ENCODE measurements around the gene TRANK1.
A peak's percentile ranks its signal among the peaks of the same experiment; 100 is the strongest.
"Not testable (repeated sequence)": the region's sequence is repeated elsewhere in the genome, so short reads cannot be mapped to it uniquely, and the experiment has no call there.

The TRANK1 gene

GRCh38 chr3:36933540-36934296 is 11.1 kb downstream of the TRANK1 start:
- peaks cover 30% of the 10 kb centered on the region for H3K4me1 ChIP-seq (ENCODE audit: control insufficient read depth, insufficient read depth, low read length)
- H3K27ac ChIP-seq (ENCODE audit: low read depth, low read length): peak overlapping the region; percentile 72
- no peak overlapping the region for H3K4me3 ChIP-seq (ENCODE audit: low read depth, low read length)
- H3K9ac ChIP-seq (ENCODE audit: low read depth, low read length): peak overlapping the region; percentile 5; the same call in 1 of the 2 replicates
- no peaks in the 10 kb centered on the region for H3K9me3 ChIP-seq (ENCODE audit: control insufficient read depth, insufficient read depth, low read length)
- H3K27me3 ChIP-seq (ENCODE audit: control insufficient read depth, insufficient read depth, low read length): no peaks in the 10 kb centered on the region
- H3K36me3 ChIP-seq (ENCODE audit: control insufficient read depth, insufficient read depth, low read length): no peaks in the 10 kb centered on the region

GRCh38 chr3:36931424-36931823 is 13.4 kb downstream of the TRANK1 start:
- H3K27ac ChIP-seq (ENCODE audit: low read depth, low read length); H3K9ac ChIP-seq (ENCODE audit: low read depth, low read length); H3K27me3 ChIP-seq (ENCODE audit: control insufficient read depth, insufficient read depth, low read length): not testable (repeated sequence)

DNA sequence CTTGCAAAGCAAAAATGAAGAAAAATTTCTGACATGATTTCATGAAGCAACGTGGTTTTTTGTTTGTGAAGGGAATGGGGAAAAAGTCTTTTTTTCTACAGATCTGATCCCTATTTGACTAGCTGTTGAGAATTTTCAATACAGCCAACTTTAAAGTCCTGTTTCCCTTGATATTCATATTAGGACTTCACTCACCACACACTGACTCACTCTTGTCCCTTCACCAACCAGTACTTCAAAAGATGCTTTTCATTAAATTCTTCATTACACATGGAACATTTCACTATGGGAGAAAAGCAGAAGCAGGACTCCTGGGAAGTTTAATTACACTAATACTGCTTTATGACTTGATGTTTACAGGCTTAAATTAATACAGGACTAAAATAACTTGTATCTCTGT is 16.6 kb downstream of the TRANK1 start:
- H3K27me3 ChIP-seq (ENCODE audit: control insufficient read depth, insufficient read depth, low read length): no peaks in the 10 kb centered on the region
- H3K36me3 ChIP-seq (ENCODE audit: control insufficient read depth, insufficient read depth, low read length): no peaks in the 10 kb centered on the region
- no peak overlapping the region for H3K27ac ChIP-seq (ENCODE audit: low read depth, low read length)
- peaks cover 20% of the 10 kb centered on the region for H3K4me1 ChIP-seq (ENCODE audit: control insufficient read depth, insufficient read depth, low read length)
- no peaks in the 10 kb centered on the region for H3K9me3 ChIP-seq (ENCODE audit: control insufficient read depth, insufficient read depth, low read length)
- H3K4me3 ChIP-seq (ENCODE audit: low read depth, low read length): no peak overlapping the region
- H3K9ac ChIP-seq (ENCODE audit: low read depth, low read length): no peak overlapping the region

More at GRCh38 chr3:36931424-36931823, 13.4 kb downstream of the TRANK1 start:
- H3K4me1 ChIP-seq (ENCODE audit: control insufficient read depth, insufficient read depth, low read length): peaks cover 24% of the 10 kb centered on the region
- H3K4me3 ChIP-seq (ENCODE audit: low read depth, low read length); H3K9me3 ChIP-seq (ENCODE audit: control insufficient read depth, insufficient read depth, low read length); H3K36me3 ChIP-seq (ENCODE audit: control insufficient read depth, insufficient read depth, low read length): not testable (repeated sequence)

DNA sequence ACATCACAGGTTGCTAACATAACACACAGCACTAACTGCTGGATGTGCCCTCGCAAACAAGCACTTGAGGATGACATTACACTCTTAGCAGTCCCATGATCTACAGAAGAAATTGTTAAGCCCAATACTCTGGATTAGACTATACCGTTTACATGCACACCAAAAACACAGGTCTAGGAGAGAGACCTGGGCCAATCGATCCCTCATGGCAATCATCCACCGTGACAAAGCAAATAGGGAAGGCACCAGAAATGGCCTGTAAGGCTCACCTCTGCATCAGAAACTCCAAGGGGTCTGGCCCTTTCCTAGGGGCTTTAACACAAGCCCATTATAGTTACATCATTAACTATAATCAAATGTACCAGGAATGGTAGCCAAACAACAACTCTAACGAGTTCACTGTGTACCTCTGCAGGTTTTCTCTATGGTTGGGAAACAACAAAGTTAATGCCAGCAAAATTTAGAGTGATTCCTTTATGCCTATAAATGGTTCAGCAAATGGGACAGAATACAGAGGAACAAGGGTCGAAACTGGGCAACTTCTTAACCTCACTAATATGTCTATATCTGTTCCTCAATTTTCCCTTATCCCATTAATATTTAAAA is 18.5 kb downstream of the TRANK1 start:
- 0 out of 2 replicates have a peak, but pooled peaks cover 3% of the 10 kb centered on the region for H3K9me3 ChIP-seq (ENCODE audit: control insufficient read depth, insufficient read depth, low read length)
- no peaks in the 10 kb centered on the region for H3K27me3 ChIP-seq (ENCODE audit: control insufficient read depth, insufficient read depth, low read length)
- peaks cover 8% of the 10 kb centered on the region; the same call in 1 of the 2 replicates for H3K4me1 ChIP-seq (ENCODE audit: control insufficient read depth, insufficient read depth, low read length)
- H3K4me3 ChIP-seq (ENCODE audit: low read depth, low read length): no peak overlapping the region
- no peaks in the 10 kb centered on the region for H3K36me3 ChIP-seq (ENCODE audit: control insufficient read depth, insufficient read depth, low read length)
- H3K9ac ChIP-seq (ENCODE audit: low read depth, low read length): no peak overlapping the region
- H3K27ac ChIP-seq (ENCODE audit: low read depth, low read length): no peak overlapping the region

DNA sequence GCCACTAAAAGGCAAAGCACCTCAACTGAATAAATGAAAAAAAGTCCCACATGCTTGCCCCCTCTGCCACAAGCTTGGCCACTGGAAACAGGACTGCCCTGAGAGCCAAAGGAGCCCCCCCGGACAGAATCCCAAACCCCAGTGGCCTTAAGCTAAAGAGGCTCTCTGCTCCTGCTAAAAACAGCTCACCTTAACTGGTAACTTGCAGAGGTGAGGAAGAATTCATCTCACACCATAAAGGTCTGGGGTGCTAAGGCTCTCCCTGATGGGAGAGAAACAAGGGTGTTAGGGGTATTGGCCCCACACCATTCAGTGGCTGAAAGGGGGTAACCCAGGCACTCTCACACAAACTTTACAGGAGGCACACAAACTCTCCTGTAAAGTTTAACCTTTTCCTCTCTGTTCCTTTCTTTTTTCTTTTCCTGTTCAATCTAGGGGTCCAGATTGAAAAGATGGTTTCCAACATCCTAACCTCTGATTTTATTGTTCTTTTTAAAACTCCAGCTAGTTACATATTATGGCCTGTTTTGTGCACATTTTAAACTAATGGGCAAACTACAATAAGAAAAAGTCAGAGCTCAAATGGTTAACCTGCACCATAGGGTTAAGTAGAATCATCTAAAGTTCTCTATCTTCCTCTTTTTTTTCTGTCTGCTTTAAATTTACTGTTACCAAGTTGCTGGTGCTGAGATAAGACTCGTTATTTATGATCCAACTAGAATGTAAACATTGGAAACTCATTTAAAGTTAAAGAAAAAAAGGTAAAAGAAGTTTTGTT is 19.9 kb downstream of the TRANK1 start:
- Histone ChIP-seq H3K27ac (ENCODE audit: low read depth, low read length) (no peak overlapping the region), H3K36me3 (ENCODE audit: control insufficient read depth, insufficient read depth, low read length) (no peaks in the 10 kb centered on the region), H3K27me3 (ENCODE audit: control insufficient read depth, insufficient read depth, low read length) (no peaks in the 10 kb centered on the region), H3K9me3 (ENCODE audit: control insufficient read depth, insufficient read depth, low read length) (0 out of 2 replicates have a peak, but pooled peaks cover 7% of the 10 kb centered on the region), H3K4me3 (ENCODE audit: low read depth, low read length) (no peak overlapping the region), H3K4me1 (ENCODE audit: control insufficient read depth, insufficient read depth, low read length) (peaks cover 8% of the 10 kb centered on the region; the same call in 1 of the 2 replicates), H3K9ac (ENCODE audit: low read depth, low read length) (no peak overlapping the region)

GRCh38 chr3:36923981-36924743 is 20.7 kb downstream of the TRANK1 start:
- Histone ChIP-seq H3K27me3 (ENCODE audit: control insufficient read depth, insufficient read depth, low read length) (no peaks in the 10 kb centered on the region), H3K27ac (ENCODE audit: low read depth, low read length) (no peak overlapping the region), H3K4me3 (ENCODE audit: low read depth, low read length) (no peak overlapping the region), H3K9ac (ENCODE audit: low read depth, low read length) (no peak overlapping the region), H3K9me3 (ENCODE audit: control insufficient read depth, insufficient read depth, low read length) (0 out of 2 replicates have a peak, but pooled peaks cover 7% of the 10 kb centered on the region), H3K4me1 (ENCODE audit: control insufficient read depth, insufficient read depth, low read length) (peaks cover 8% of the 10 kb centered on the region; the same call in 1 of the 2 replicates), H3K36me3 (ENCODE audit: control insufficient read depth, insufficient read depth, low read length) (no peaks in the 10 kb centered on the region)

- Histone ChIP-seq H3K9ac (ENCODE audit: low read depth, low read length) (no peak overlapping the region), H3K9me3 (ENCODE audit: control insufficient read depth, insufficient read depth, low read length) (0 out of 2 replicates have a peak, but pooled peaks cover 7% of the 10 kb centered on the region), H3K4me3 (ENCODE audit: low read depth, low read length) (no peak overlapping the region), H3K27me3 (ENCODE audit: control insufficient read depth, insufficient read depth, low read length) (no peaks in the 10 kb centered on the region), H3K27ac (ENCODE audit: low read depth, low read length) (no peak overlapping the region), H3K4me1 (ENCODE audit: control insufficient read depth, insufficient read depth, low read length) (peaks cover 8% of the 10 kb centered on the region; the same call in 1 of the 2 replicates), H3K36me3 (ENCODE audit: control insufficient read depth, insufficient read depth, low read length) (no peaks in the 10 kb centered on the region)
Measured at GRCh38 chr3:36923523-36923943, 21.3 kb downstream of the TRANK1 start.

DNA sequence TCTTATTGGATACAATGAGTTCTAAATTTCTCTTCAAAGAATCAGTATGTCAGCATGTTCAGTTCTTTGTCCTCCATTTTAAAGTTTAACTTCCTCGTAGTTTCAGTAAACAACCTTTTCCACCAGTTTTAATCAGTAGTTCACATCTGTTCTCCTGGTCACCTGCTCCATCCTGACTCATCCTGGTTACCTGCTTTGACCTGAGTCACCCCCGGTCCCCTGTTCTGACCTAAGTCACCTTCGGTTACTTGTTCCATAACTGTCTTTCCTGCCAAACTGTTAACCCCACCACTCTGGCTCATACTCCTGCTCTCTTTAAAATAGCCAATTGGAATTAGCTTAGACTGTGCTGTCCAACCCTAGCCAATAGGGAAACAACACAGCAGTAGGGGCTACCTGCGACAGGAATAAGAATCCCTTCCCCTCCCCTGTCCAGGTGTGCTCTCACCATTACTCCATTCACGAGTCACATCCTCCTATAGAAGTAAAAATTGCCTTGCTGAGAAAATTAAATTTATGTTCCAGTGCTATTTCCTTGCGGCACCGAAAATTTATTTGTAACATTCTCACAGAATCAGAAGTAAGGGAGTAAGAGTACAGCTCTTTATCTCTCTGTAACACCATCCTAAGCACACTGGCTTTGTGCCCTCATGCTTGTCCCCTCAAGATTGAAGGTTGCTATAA is 23.8 kb downstream of the TRANK1 start:
- no peak overlapping the region for H3K4me3 ChIP-seq (ENCODE audit: low read depth, low read length)
- no peaks in the 10 kb centered on the region for H3K36me3 ChIP-seq (ENCODE audit: control insufficient read depth, insufficient read depth, low read length)
- no peak overlapping the region for H3K27ac ChIP-seq (ENCODE audit: low read depth, low read length)
- 0 out of 2 replicates have a peak, but pooled peaks cover 7% of the 10 kb centered on the region for H3K9me3 ChIP-seq (ENCODE audit: control insufficient read depth, insufficient read depth, low read length)
- H3K4me1 ChIP-seq (ENCODE audit: control insufficient read depth, insufficient read depth, low read length): peaks cover 8% of the 10 kb centered on the region; the same call in 1 of the 2 replicates
- no peaks in the 10 kb centered on the region for H3K27me3 ChIP-seq (ENCODE audit: control insufficient read depth, insufficient read depth, low read length)
- no peak overlapping the region for H3K9ac ChIP-seq (ENCODE audit: low read depth, low read length)

DNA sequence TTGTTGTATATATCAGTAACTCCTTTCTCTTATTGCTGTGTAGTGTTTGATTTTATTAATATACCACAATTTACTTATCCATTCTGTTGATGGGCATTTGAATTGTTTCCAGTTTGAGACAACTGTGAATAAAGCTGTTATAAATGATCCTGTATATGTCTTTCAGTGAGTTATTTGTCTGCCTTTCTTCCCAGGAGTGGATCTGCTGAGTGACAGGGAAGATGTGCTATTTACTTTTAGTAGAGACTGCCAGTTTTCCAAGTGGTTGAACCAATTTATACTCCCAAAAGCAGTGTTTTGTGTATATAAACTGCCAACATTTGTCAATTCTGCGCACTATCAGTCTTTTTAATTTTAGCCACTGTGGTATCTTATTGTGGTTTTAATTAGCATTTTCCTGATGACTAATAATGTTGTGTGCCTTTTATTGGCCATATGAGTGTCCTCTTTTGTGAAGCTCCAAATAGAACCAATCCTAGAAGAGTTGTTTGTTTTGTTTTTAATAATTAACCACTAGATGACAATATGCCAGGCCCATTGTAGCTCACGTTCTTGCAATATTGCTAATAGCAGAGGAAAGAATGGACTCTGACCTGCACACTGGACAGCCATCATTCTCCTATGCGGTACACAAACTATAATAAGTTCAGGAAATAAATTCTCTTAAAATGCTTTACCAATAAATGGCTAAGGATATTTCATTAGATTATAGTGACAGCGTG is 25.3 kb downstream of the TRANK1 start:
- no peaks in the 10 kb centered on the region for H3K27me3 ChIP-seq (ENCODE audit: control insufficient read depth, insufficient read depth, low read length)
- no peaks in the 10 kb centered on the region for H3K36me3 ChIP-seq (ENCODE audit: control insufficient read depth, insufficient read depth, low read length)
- H3K9me3 ChIP-seq (ENCODE audit: control insufficient read depth, insufficient read depth, low read length): 0 out of 2 replicates have a peak, but pooled peaks cover 7% of the 10 kb centered on the region
- H3K4me1 ChIP-seq (ENCODE audit: control insufficient read depth, insufficient read depth, low read length): peaks cover 1% of the 10 kb centered on the region; the same call in 1 of the 2 replicates
- H3K27ac ChIP-seq (ENCODE audit: low read depth, low read length): no peak overlapping the region
- no peak overlapping the region for H3K9ac ChIP-seq (ENCODE audit: low read depth, low read length)
- H3K4me3 ChIP-seq (ENCODE audit: low read depth, low read length): no peak overlapping the region

All from HUES48 (cell line).